Measurements from ENCODE around the gene SLC35A3.
"Not testable (repeated sequence)": the region's sequence is repeated elsewhere in the genome, so short reads cannot be mapped to it uniquely, and the experiment has no call there.

Gene SLC35A3

GRCh38 chr1:99969729-99970621 lies at the start of gene SLC35A3:
TSS of gene SLC35A3 (plus strand) at chr1:99969996. CDS start at chr1:99993555, 23,559 bp downstream.
- Mint-ChIP-seq H3K4me3 (peak within 1 kb of the TSS; percentile 94), H3K4me1 (peaks cover 32% of the 10 kb centered on the region), H3K27me3 (no peaks in the 10 kb centered on the region), H3K36me3 (peaks cover under 1% of the 10 kb centered on the region), H3K27ac (peak within 1 kb of the TSS; percentile 87), H3K9me3 (no peaks in the 10 kb centered on the region)
- DNase-seq = peak; percentile 86
- CTCF ChIA-PET = no interaction called here

GRCh38 chr1:99934801-99935200 lies 35.0 kb upstream of the SLC35A3 start:
- Mint-ChIP-seq H3K4me3 (no peak overlapping the region), H3K36me3 (no peaks in the 10 kb centered on the region), H3K27me3 (peaks cover 9% of the 10 kb centered on the region), H3K27ac (no peak overlapping the region), H3K4me1 (no peaks in the 10 kb centered on the region), H3K9me3 (no peaks in the 10 kb centered on the region)
- CTCF ChIA-PET = no interaction called here
- no peak for DNase-seq

- Mint-ChIP-seq H3K27me3 (peaks cover 9% of the 10 kb centered on the region), H3K9me3 (no peaks in the 10 kb centered on the region), H3K4me1 (no peaks in the 10 kb centered on the region), H3K4me3 (no peak overlapping the region), H3K27ac (no peak overlapping the region), H3K36me3 (no peaks in the 10 kb centered on the region)
- CTCF ChIA-PET = no interaction called here
- no peak for DNase-seq
Measured at GRCh38 chr1:99935534-99935933, 34.3 kb upstream of the SLC35A3 start.

GRCh38 chr1:99936071-99936470 lies 33.7 kb upstream of the SLC35A3 start:
- no peak overlapping the region for H3K27ac Mint-ChIP-seq
- no peaks in the 10 kb centered on the region for H3K4me1 Mint-ChIP-seq
- DNase-seq = no peak
- H3K9me3 Mint-ChIP-seq = no peaks in the 10 kb centered on the region
- CTCF ChIA-PET = no interaction called here
- H3K4me3 Mint-ChIP-seq = no peak overlapping the region
- peaks cover 9% of the 10 kb centered on the region for H3K27me3 Mint-ChIP-seq
- H3K36me3 Mint-ChIP-seq = no peaks in the 10 kb centered on the region

DNA sequence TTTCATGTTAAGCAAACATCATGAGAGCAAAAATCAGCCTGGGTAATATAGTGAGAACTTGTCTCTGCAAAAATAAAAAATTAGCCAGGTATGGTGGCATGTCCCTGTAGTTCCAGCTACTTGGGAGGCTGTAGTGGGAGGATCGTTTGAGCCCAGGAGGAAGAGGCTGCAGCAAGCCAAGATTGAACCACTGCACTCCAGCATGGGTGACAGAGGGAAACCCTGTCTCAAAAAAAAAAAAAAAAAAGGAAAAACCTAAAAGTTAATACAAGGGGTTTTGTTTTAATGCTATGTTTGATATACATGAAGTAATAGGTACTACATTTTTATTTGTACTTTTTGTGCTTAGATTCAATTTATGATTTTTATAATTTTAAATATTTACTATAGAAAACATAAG lies 27.1 kb upstream of the SLC35A3 start:
- Mint-ChIP-seq H3K36me3 (no peaks in the 10 kb centered on the region), H3K27me3 (peaks cover 3% of the 10 kb centered on the region), H3K27ac (no peak overlapping the region), H3K4me1 (no peaks in the 10 kb centered on the region), H3K4me3 (no peak overlapping the region), H3K9me3 (no peaks in the 10 kb centered on the region)
- no peak for DNase-seq
- CTCF ChIA-PET = no interaction called here

DNA sequence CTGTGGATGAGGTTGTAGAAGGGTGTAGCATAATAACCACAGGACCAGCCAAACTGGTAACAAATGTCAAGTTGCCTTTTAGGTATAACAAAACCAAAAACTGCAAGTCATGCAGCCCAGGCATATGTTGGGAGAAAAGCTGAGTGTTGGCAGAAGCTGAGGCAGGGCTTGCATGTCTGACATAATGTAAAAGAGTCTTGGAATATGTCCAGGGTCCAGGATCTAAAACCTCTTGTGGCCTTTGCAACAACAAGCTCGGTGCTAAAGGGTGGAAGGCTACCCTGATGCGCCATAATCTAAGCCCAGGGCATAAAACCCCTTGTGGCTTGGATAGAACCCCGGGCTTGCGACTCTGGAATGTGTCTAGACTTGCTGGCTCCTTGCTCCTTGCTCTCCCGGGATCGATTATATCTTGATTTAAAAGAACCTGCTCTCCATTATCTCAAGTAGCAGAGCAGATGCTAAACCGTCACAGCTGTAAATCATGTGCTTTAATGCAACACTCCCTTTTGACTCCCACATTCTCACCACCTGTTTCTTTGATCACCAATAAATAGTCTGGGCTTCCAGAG lies 26.5 kb upstream of the SLC35A3 start:
- no peak overlapping the region for H3K27ac Mint-ChIP-seq
- no peak overlapping the region for H3K4me3 Mint-ChIP-seq
- H3K36me3 Mint-ChIP-seq = no peaks in the 10 kb centered on the region
- no peak for DNase-seq
- no peaks in the 10 kb centered on the region for H3K4me1 Mint-ChIP-seq
- CTCF ChIA-PET = no interaction called here
- peaks cover 3% of the 10 kb centered on the region for H3K27me3 Mint-ChIP-seq
- no peaks in the 10 kb centered on the region for H3K9me3 Mint-ChIP-seq

DNA sequence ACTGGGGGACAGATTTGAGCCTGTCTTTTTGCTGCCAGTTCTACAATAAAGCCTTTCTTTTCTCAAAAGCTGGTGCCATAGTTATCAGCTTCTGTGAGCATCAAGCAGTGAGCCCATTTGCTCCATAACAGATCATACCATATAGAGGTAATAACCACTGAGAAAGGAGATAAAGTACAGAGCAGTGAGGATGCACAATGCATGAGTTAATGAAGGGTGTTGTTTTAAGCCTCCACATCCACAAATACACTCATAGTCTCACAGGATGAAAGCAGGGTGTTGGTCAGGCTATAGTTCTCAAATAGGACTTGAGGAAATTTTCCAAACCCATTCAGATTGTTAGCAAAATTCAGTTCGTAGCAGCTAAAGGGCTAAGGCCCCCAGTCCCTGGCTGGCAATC lies 25.6 kb upstream of the SLC35A3 start:
- Mint-ChIP-seq H3K27ac (no peak overlapping the region), H3K27me3 (peaks cover 4% of the 10 kb centered on the region), H3K4me1 (no peaks in the 10 kb centered on the region), H3K9me3 (no peaks in the 10 kb centered on the region), H3K36me3 (no peaks in the 10 kb centered on the region), H3K4me3 (no peak overlapping the region)
- no peak for DNase-seq
- CTCF ChIA-PET = no interaction called here

DNA sequence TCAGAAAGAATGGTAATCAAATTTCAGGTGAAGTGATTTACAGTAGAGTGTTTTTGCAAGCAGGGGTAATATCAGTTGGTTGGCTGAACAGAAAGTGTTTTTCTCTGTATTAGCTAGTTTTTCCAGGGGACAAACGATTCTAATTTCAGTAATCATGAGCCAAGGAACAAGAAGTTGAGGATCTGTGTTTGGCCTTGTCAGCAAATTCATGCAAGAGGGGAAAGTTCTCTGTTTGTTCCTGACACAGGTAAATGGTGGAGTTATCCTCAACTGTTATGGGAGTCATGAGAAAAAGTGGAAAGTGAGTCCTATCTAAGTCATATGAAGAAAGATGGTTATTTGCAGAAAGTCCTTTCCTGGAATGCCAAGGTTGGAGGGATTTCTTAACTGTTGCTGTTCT lies 24.6 kb upstream of the SLC35A3 start:
- H3K27ac Mint-ChIP-seq = no peak overlapping the region
- no peak overlapping the region for H3K4me3 Mint-ChIP-seq
- peaks cover 4% of the 10 kb centered on the region for H3K27me3 Mint-ChIP-seq
- H3K9me3 Mint-ChIP-seq = no peaks in the 10 kb centered on the region
- H3K4me1 Mint-ChIP-seq = no peaks in the 10 kb centered on the region
- CTCF ChIA-PET = no interaction called here
- H3K36me3 Mint-ChIP-seq = no peaks in the 10 kb centered on the region
- DNase-seq = no peak

DNA sequence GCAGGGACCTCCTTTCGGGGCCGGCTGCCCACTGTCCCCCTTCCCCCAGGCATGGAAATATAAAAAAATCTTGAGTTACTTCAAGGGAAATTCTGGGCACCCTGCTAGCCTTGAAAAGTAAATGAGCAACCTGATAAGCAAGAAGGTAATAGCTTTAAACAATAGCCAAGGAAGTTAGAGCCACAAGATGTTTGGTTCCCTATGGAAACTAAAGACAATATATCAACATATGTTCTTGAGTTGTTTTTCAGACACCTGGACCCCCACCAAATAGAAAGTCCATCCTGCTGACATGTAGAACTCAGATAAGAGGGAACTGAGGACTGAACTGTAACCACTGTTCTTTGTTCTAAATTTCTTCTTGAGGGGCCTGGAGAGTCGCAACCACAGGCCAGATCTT lies 19.3 kb upstream of the SLC35A3 start:
- H3K27ac Mint-ChIP-seq = no peak overlapping the region
- H3K4me3 Mint-ChIP-seq = no peak overlapping the region
- H3K9me3 Mint-ChIP-seq = no peaks in the 10 kb centered on the region
- CTCF ChIA-PET = interaction anchor here (0.7 kb wide), 1 partner anchor 1683 kb away, joined by 3 read pairs; no protein-coding TSS in a partner anchor
- H3K4me1 Mint-ChIP-seq = no peaks in the 10 kb centered on the region
- no peaks in the 10 kb centered on the region for H3K36me3 Mint-ChIP-seq
- DNase-seq = no peak
- peaks cover 4% of the 10 kb centered on the region for H3K27me3 Mint-ChIP-seq

DNA sequence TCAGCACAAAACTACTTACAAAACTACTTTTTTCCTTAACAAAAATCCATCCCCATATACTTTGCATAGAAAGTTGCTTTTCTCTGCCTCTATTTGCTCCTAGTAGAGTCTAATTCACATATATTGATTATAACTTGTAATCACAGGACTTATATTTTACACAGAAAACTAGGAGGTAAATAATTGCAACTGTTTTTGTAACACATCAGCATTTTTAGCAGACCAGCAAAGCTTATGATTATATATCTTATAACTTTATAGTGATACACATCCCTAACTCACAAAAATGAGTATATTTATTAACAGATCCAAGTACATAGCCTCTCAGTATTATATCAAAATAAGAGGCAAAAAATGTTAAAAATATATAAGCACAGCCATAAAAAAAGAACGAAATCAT lies 17.3 kb upstream of the SLC35A3 start:
- Mint-ChIP-seq H3K36me3 (no peaks in the 10 kb centered on the region), H3K27me3 (peaks cover 4% of the 10 kb centered on the region), H3K27ac (no peak overlapping the region), H3K4me1 (no peaks in the 10 kb centered on the region), H3K4me3 (no peak overlapping the region), H3K9me3 (no peaks in the 10 kb centered on the region)
- DNase-seq = no peak
- CTCF ChIA-PET = interaction anchor here (0.6 kb wide), 1 partner anchor 797 kb away, joined by 3 read pairs; no protein-coding TSS in a partner anchor

- Mint-ChIP-seq H3K4me3 (no peak overlapping the region), H3K4me1 (no peaks in the 10 kb centered on the region), H3K27me3 (no peaks in the 10 kb centered on the region), H3K9me3 (no peaks in the 10 kb centered on the region), H3K36me3 (no peaks in the 10 kb centered on the region), H3K27ac (no peak overlapping the region)
- CTCF ChIA-PET = interaction anchor here (0.6 kb wide), 1 partner anchor 537 kb away, joined by 3 read pairs; no protein-coding TSS in a partner anchor
- DNase-seq = no peak
Measured at GRCh38 chr1:99955375-99955774, 14.4 kb upstream of the SLC35A3 start.

DNA sequence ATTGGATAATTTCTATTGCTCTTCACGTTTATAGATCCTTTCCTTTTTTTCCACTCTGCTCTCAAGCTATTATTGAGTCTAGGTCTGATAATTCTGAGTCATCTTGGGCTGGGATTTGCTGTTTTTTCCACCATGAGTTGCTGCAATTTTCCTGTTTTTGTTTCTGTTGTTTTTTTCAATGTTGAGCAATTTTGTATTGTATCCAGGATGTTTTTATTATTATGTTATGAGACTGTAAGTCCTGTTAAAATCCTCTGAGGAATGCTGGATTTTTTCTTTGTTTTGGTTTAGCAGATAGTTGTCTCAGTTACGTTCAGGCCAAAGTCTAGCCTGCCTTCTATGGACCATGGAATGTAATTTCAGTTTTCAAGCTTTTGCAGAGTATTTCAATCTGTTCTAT lies 13.0 kb upstream of the SLC35A3 start:
- no peaks in the 10 kb centered on the region for H3K27me3 Mint-ChIP-seq
- H3K4me1 Mint-ChIP-seq = no peaks in the 10 kb centered on the region
- CTCF ChIA-PET = no interaction called here
- DNase-seq = no peak
- no peak overlapping the region for H3K27ac Mint-ChIP-seq
- H3K36me3 Mint-ChIP-seq = no peaks in the 10 kb centered on the region
- H3K4me3 Mint-ChIP-seq = no peak overlapping the region
- no peaks in the 10 kb centered on the region for H3K9me3 Mint-ChIP-seq

GRCh38 chr1:99957818-99958217 lies 12.0 kb upstream of the SLC35A3 start:
- Mint-ChIP-seq H3K4me3 (no peak overlapping the region), H3K9me3 (no peaks in the 10 kb centered on the region), H3K27me3 (no peaks in the 10 kb centered on the region), H3K4me1 (no peaks in the 10 kb centered on the region), H3K36me3 (no peaks in the 10 kb centered on the region), H3K27ac (no peak overlapping the region)
- CTCF ChIA-PET = no interaction called here
- no peak for DNase-seq

DNA sequence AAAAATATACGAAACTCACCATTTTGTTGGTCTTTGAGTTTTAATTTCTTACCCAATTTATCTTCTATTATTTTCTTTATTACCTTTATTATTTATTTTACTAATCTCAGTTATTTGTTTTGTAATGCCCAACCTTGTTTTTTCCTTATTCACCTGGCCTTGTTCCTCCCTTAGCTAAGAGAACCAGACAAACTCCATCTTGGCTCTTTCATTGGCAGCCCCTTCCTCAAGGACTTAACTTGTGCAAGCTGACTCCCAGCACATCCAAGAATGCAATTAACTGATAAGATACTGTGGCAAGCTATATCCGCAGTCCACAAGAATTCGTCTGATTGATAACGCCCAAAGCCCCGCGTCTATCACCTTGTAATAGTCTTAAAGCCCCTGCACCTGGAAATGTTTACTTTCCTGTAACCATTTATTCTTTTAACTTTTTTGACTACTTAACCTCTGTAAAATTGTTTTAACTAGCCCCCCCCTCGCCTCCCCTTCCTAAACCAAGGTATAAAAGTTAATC lies 10.5 kb upstream of the SLC35A3 start:
- H3K9me3 Mint-ChIP-seq, H3K27ac Mint-ChIP-seq, CTCF ChIA-PET, H3K27me3 Mint-ChIP-seq, DNase-seq, H3K4me3 Mint-ChIP-seq, H3K4me1 Mint-ChIP-seq, H3K36me3 Mint-ChIP-seq: not testable (repeated sequence)

- not testable (repeated sequence) for H3K27ac Mint-ChIP-seq, DNase-seq, H3K9me3 Mint-ChIP-seq, H3K36me3 Mint-ChIP-seq, H3K4me1 Mint-ChIP-seq, H3K4me3 Mint-ChIP-seq, H3K27me3 Mint-ChIP-seq
- CTCF ChIA-PET = interaction anchor here (0.7 kb wide), 1 partner anchor 49 kb away, joined by 4 read pairs; no protein-coding TSS in a partner anchor
Measured at GRCh38 chr1:99960260-99960659, 9.5 kb upstream of the SLC35A3 start.
